PFSK-1 (cell line): Measurements from ENCODE around the gene PCCA.

ENCODE experiments used
- FOXP2 ChIP-seq: optimal IDR thresholded peaks from 2 replicates; pipeline ENCODE3; 2011; ENCODE audit warnings: borderline replicate concordance, control low read depth, inconsistent platforms; ENCODE audit not compliant: insufficient read depth; ENCODE audit errors: extremely low read length, extremely low read depth
- SIN3A ChIP-seq: IDR thresholded peaks from 2 replicates; pipeline ENCODE4 v1.6.1; 2012; ENCODE audit warnings: mild to moderate bottlenecking, low read length, moderate library complexity, borderline replicate concordance; ENCODE audit not compliant: insufficient read depth

DNA sequence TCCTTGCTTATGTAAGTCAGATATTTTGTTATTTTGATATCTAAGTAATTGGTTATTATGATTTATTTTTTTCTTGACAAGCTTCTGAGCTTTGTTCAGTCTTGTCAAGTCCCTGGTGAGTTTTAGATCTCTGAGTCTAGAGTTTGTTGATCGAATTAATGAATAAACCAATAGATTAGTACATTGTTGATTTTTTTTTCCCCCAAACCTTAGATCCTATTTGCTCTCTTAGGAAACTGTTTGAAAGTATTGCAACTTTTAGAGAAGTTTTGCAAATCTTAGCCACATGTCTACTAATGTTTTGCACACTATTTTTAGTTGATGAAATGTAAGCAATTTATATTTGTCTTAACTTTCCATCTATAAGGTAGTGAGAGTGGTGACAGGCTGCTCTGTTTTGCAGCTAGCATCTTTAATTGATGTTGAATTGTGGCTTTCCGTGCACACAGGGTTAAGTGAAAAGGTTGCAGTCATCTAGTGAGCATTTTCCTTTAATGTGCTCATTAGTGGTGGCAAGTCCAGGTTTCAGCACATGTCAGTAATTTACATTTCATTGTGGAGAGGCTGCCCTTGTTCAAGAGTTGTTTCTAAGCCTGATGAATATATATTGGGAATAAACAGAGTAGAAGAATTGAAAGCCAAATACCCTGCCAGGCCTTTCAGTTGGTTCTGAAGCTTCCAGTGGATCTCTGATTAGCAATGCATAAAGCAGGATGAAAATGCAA is 86.3 kb downstream of the PCCA start:
- no peak for TF ChIP-seq SIN3A
- TF ChIP-seq FOXP2, result no peak
